Panc1 (cell line): ENCODE results near the gene SRP68. TPM values are rescaled to one million over a fixed set of nuclear protein-coding genes. Genes with fewer than 3 reads are reported as not detected.
A peak's percentile ranks its signal among the peaks of the same experiment; 100 is the strongest.

Experiments
- ATAC-seq: fragments of 200-7000 bp; cut with Tn5 transposase; 2 replicates; pipeline ENCODE4 v1.9.1; 2020; ENCODE audit warnings: mild to moderate bottlenecking, moderate library complexity
- BruUV-seq: library from RNA; stranded (reverse); fragments of 400-500 nt; replicated peaks from 2 replicates; lab custom pipeline; 2021; lab: Mats Ljungman, UMichigan
- CTCF ChIA-PET: fragments of 300-600 bp; sonication (Branson Sonifier 250); formaldehyde crosslinking; loops from one replicate; lab custom pipeline; 2022; ENCODE audit warnings: antibody characterized with exemption; lab: Charles Lee
- POLR2A ChIA-PET: fragments of 300-600 bp; sonication (Branson Sonifier 250); formaldehyde crosslinking; loops from one replicate; lab custom pipeline; 2022; ENCODE audit warnings: antibody characterized with exemption; lab: Charles Lee
- DNase-seq: peaks from one replicate; pipeline ENCODE4 v3.0.0-alpha.2; 2010; ENCODE audit warnings: low read depth, low spot score
- H3K27ac ChIP-seq: 2 replicates; pipeline ENCODE4 v1.5.1; 2011; ENCODE audit warnings: mild to moderate bottlenecking, low read length, inconsistent platforms
- H3K27me3 ChIP-seq: fragments of 200-500 bp; sonication (Bioruptor generic); 2 replicates; pipeline ENCODE4 v1.6.0; 2014; ENCODE audit warnings: low read length, inconsistent platforms; ENCODE audit not compliant: control insufficient read depth, insufficient read depth
- H3K36me3 ChIP-seq: fragments of 200-500 bp; sonication (Bioruptor generic); 2 replicates; pipeline ENCODE4 v1.5.1; 2014; ENCODE audit warnings: inconsistent platforms, mild to moderate bottlenecking, low read length, moderate library complexity; ENCODE audit not compliant: control insufficient read depth, insufficient read depth
- H3K4me1 ChIP-seq: 2 replicates; pipeline ENCODE4 v1.5.1; 2011; ENCODE audit warnings: inconsistent platforms, mild to moderate bottlenecking, low read length, moderate library complexity; ENCODE audit not compliant: control insufficient read depth, insufficient read depth
- H3K4me3 ChIP-seq, 2 experiments: 2 replicates each; pipeline ENCODE4 v1.5.1; 2011 to 2012; ENCODE audit warnings: low read depth in 2 of 2, low read length in 2 of 2, mild to moderate bottlenecking in 2 of 2, inconsistent platforms in 1 of 2, moderate library complexity in 1 of 2
- H3K9me3 ChIP-seq: fragments of 200-500 bp; sonication (Bioruptor generic); 2 replicates; pipeline ENCODE4 v1.5.1; 2014; ENCODE audit warnings: low read depth, mild to moderate bottlenecking, inconsistent platforms, low read length, moderate library complexity; ENCODE audit not compliant: control insufficient read depth, insufficient read depth
- POLR2AphosphoS5 ChIP-seq: IDR thresholded peaks from 2 replicates; pipeline ENCODE4 v1.6.1; 2012; ENCODE audit warnings: mild to moderate bottlenecking, low read depth, low read length, moderate library complexity
- SIN3A ChIP-seq: IDR thresholded peaks from 2 replicates; pipeline ENCODE4 v1.6.1; 2012; ENCODE audit warnings: low read depth, mild to moderate bottlenecking, low read length, moderate library complexity, borderline replicate concordance; ENCODE audit not compliant: insufficient read depth
- TCF7L2 ChIP-seq: IDR thresholded peaks from 2 replicates; pipeline ENCODE4 v1.6.1; 2011; ENCODE audit warnings: mild to moderate bottlenecking, low read depth, low read length, inconsistent platforms
- in situ Hi-C: cut with HindIII; loops from 2 replicates; pipeline ENCODE4 v1.10.0; 2016; ENCODE audit warnings: low sequenced_read_pairs, low pct_unique_long_range_greater_than_20kb
- intact Hi-C: fragments of 100-400 bp; cut with micrococcal nuclease; formaldehyde crosslinking; loops from one replicate; pipeline ENCODE4 v1.10.0; 2022; ENCODE audit not compliant: unreplicated experiment
- total RNA-seq: library from RNA; stranded (reverse); gene quantifications from one replicate; pipeline ENCODE4 v1.2.1, GENCODE V29; 2021; ENCODE audit not compliant: unreplicated experiment
- TF ChIP-seq, protein P1 (sequence below), 2 experiments: IDR thresholded peaks; 2 replicates each; pipeline ENCODE4 v1.6.1; 2011 to 2012; ENCODE audit warnings: low read depth in 2 of 2, control low read depth in 1 of 2, low read length in 1 of 2, mild to moderate bottlenecking in 1 of 2, moderate library complexity in 1 of 2; ENCODE audit not compliant: insufficient read depth in 1 of 2
- TF ChIP-seq, protein P2 (sequence below): fragments of 450-650 bp; IDR thresholded peaks from 2 replicates; pipeline ENCODE4 v1.5.1; 2017; ENCODE audit warnings: mild to moderate bottlenecking

The SRP68 gene
- total RNA-seq, 1 experiment from 2014 or later, result 100 TPM

DNA sequence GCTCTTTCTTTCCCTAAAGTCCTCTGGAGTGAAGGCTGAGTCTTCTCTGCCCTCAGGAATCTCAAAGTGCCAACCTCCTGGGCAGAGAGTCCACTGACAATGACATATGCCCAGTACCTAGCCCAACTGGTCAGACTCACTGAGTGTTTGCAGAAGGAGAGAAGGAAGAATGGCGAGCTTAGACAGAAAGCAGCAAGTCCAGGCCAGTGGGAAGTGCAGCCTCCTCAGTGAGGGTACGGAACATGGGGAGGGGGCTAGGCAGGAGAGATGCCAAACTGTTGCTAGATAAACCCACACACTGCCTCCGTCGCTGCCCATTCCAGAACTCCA, 30.6 kb upstream of the SRP68 start:
- intact Hi-C loops, result no loop called here
- ATAC-seq (peak; percentile 10; the same call in 1 of the 2 replicates), DNase-seq (no peak)
- Histone ChIP-seq H3K36me3 (peaks cover 8% of the 10 kb centered on the region; the same call in 1 of the 2 replicates), H3K9me3 (no peaks in the 10 kb centered on the region), H3K4me1 (peaks cover 14% of the 10 kb centered on the region), H3K4me3 (peak overlapping the region; percentile 79 to 87), H3K27ac (peak overlapping the region; percentile 95), H3K27me3 (no peaks in the 10 kb centered on the region)
- TF ChIP-seq, protein P1, sequence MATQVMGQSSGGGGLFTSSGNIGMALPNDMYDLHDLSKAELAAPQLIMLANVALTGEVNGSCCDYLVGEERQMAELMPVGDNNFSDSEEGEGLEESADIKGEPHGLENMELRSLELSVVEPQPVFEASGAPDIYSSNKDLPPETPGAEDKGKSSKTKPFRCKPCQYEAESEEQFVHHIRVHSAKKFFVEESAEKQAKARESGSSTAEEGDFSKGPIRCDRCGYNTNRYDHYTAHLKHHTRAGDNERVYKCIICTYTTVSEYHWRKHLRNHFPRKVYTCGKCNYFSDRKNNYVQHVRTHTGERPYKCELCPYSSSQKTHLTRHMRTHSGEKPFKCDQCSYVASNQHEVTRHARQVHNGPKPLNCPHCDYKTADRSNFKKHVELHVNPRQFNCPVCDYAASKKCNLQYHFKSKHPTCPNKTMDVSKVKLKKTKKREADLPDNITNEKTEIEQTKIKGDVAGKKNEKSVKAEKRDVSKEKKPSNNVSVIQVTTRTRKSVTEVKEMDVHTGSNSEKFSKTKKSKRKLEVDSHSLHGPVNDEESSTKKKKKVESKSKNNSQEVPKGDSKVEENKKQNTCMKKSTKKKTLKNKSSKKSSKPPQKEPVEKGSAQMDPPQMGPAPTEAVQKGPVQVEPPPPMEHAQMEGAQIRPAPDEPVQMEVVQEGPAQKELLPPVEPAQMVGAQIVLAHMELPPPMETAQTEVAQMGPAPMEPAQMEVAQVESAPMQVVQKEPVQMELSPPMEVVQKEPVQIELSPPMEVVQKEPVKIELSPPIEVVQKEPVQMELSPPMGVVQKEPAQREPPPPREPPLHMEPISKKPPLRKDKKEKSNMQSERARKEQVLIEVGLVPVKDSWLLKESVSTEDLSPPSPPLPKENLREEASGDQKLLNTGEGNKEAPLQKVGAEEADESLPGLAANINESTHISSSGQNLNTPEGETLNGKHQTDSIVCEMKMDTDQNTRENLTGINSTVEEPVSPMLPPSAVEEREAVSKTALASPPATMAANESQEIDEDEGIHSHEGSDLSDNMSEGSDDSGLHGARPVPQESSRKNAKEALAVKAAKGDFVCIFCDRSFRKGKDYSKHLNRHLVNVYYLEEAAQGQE (IDR thresholded peaks at IDR 0.05; ENCODE audit: insufficient read depth in 1 of 2, low read depth in 2 of 2, low read length in 1 of 2), result no peak
- TF ChIP-seq POLR2AphosphoS5, result no peak
- POLR2A ChIA-PET, result interaction anchor here (0.6 kb wide), 1 partner anchor 200 kb away, joined by 4 read pairs; no protein-coding TSS in a partner anchor
- CTCF ChIA-PET, result interaction anchor here (0.6 to 0.7 kb wide), 2 partner anchors 16 to 267 kb away, joined by 3 to 7 read pairs; no protein-coding TSS in a partner anchor
- BruUV-seq, result no TSS peak
- in situ Hi-C loops, result no loop called here

DNA sequence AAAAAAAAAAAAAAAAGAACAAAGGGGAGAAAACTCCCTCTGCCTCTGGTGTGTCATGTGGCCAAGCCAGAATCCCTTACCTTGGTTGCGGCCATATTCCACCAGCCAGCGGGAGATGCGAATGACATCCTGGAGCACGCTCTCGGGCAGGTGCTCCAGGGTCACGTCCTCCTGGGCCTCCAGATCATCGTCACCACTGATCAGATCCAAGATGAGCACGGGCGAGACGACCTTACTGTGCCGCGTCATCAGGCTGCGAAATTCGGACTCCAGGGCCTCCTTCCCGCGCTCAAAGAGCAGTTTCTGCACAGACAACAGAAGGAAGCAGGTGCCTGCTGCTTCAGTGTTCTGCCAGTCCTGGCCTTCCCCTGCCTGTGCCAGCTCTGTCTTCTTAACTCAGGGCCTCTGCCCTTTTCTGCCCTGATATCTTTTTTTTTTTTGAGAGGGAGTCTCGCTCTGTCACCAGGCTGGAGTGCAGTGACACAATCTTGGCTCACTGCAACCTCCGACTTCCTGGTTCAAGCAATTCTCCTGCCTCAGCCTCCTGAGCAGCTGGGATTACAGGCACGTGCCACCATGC, 25.5 kb upstream of the SRP68 start:
- no peaks in the 10 kb centered on the region for H3K9me3 ChIP-seq
- ATAC-seq, result no peak
- H3K4me3 ChIP-seq, result no peak overlapping the region
- no peaks in the 10 kb centered on the region for H3K27me3 ChIP-seq
- intact Hi-C loops, result no loop called here
- H3K27ac ChIP-seq, result no peak overlapping the region
- ChIA-PET POLR2A (no interaction called here), CTCF (no interaction called here)
- DNase-seq, result no peak
- no peak for TF ChIP-seq SIN3A
- TF ChIP-seq POLR2AphosphoS5, result no peak
- no peak for TF ChIP-seq TCF7L2
- TF ChIP-seq, protein P1 (IDR thresholded peaks at IDR 0.05; ENCODE audit: insufficient read depth in 1 of 2, low read depth in 2 of 2, low read length in 1 of 2), result no peak
- TF ChIP-seq, protein P2, sequence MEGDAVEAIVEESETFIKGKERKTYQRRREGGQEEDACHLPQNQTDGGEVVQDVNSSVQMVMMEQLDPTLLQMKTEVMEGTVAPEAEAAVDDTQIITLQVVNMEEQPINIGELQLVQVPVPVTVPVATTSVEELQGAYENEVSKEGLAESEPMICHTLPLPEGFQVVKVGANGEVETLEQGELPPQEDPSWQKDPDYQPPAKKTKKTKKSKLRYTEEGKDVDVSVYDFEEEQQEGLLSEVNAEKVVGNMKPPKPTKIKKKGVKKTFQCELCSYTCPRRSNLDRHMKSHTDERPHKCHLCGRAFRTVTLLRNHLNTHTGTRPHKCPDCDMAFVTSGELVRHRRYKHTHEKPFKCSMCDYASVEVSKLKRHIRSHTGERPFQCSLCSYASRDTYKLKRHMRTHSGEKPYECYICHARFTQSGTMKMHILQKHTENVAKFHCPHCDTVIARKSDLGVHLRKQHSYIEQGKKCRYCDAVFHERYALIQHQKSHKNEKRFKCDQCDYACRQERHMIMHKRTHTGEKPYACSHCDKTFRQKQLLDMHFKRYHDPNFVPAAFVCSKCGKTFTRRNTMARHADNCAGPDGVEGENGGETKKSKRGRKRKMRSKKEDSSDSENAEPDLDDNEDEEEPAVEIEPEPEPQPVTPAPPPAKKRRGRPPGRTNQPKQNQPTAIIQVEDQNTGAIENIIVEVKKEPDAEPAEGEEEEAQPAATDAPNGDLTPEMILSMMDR, result no peak
- H3K4me1 ChIP-seq, result peaks cover 4% of the 10 kb centered on the region
- BruUV-seq, result no TSS peak
- peaks cover 3% of the 10 kb centered on the region; the same call in 1 of the 2 replicates for H3K36me3 ChIP-seq
- in situ Hi-C loops, result no loop called here
